Activated B cell treated with CpG ODN at 0.5 μM for 24 hours (primary cell): Measurements from ENCODE around the gene CEACAM1. TPM values are rescaled to one million over a fixed set of nuclear protein-coding genes. Genes with fewer than 3 reads are reported as not detected.

Source experiments
- ATAC-seq: fragments of 200-7000 bp; cut with Tn5 transposase; one replicate; pipeline ENCODE4 v1.10.0; 2021; ENCODE audit warnings: low read depth, mild to moderate bottlenecking, moderate library complexity
- CTCF ChIA-PET: fragments of 350-600 bp; sonication (Branson Sonifier 250); formaldehyde crosslinking; loops from one replicate; lab custom pipeline; 2021; ENCODE audit warnings: antibody characterized with exemption; lab: Charles Lee
- POLR2A ChIA-PET: fragments of 350-600 bp; sonication (Branson Sonifier 250); formaldehyde crosslinking; loops from one replicate; lab custom pipeline; 2021; ENCODE audit warnings: antibody characterized with exemption; lab: Charles Lee
- DNase-seq: peaks from one replicate; pipeline ENCODE4 v3.0.0; 2022
- H3K27ac Mint-ChIP-seq: one replicate; pipeline ENCODE4 v1.8.0; 2020; ENCODE audit warnings: mixed read lengths
- H3K27me3 Mint-ChIP-seq: one replicate; pipeline ENCODE4 v1.8.0; 2021; ENCODE audit warnings: mixed read lengths
- H3K36me3 Mint-ChIP-seq: one replicate; pipeline ENCODE4 v1.8.0; 2021; ENCODE audit warnings: low read depth, mixed read lengths
- H3K4me1 Mint-ChIP-seq: one replicate; pipeline ENCODE4 v1.8.0; 2021; ENCODE audit warnings: mixed read lengths
- H3K4me3 Mint-ChIP-seq: one replicate; pipeline ENCODE4 v1.8.0; 2020; ENCODE audit warnings: mild to moderate bottlenecking, mixed read lengths
- H3K9me3 Mint-ChIP-seq: one replicate; pipeline ENCODE4 v1.8.0; 2020; ENCODE audit warnings: mixed read lengths
- CTCF ChIP-seq: fragments of 200-600 bp; IDR thresholded peaks from one replicate; pipeline ENCODE4 v1.8.0; 2022; ENCODE audit warnings: antibody characterized with exemption, mild to moderate bottlenecking
- intact Hi-C: fragments of 100-400 bp; cut with micrococcal nuclease; formaldehyde crosslinking; loops from one replicate; pipeline ENCODE4 v1.15.1; 2024
- total RNA-seq: library from RNA; stranded (reverse); gene quantifications from 2 replicates; pipeline ENCODE4 v1.2.3, GENCODE V29; 2022

The CEACAM1 gene
- total RNA-seq, 1 donor from 2014 or later: 9.4 TPM

- ATAC-seq (no peak), DNase-seq (no peak)
- Mint-ChIP-seq H3K36me3 (no peaks in the 10 kb centered on the region), H3K27me3 (no peaks in the 10 kb centered on the region), H3K4me3 (no peak overlapping the region), H3K9me3 (no peaks in the 10 kb centered on the region), H3K4me1 (peaks cover 22% of the 10 kb centered on the region), H3K27ac (peak overlapping the region; percentile 36)
- POLR2A ChIA-PET: no interaction called here
- CTCF ChIA-PET: interaction anchor here (1.1 kb wide), 1 partner anchor 27 kb away, joined by 5 read pairs; no protein-coding TSS in a partner anchor
- TF ChIP-seq CTCF: no peak
- intact Hi-C loops: no loop called here
Measured at GRCh38 chr19:42569193-42569592, 40.9 kb upstream of the CEACAM1 start.

- peak overlapping the region; percentile 67 for H3K27ac Mint-ChIP-seq
- no peaks in the 10 kb centered on the region for H3K9me3 Mint-ChIP-seq
- ChIA-PET POLR2A (interaction anchor here (1.0 kb wide), 1 partner anchor 203 kb away, joined by 7 read pairs; no protein-coding TSS in a partner anchor), CTCF (interaction anchor here (2.1 to 7.2 kb wide), 2 partner anchors 29 to 118 kb away, joined by 6 to 67 read pairs; partner anchors contain the start of gene CEACAM8)
- no peak for TF ChIP-seq CTCF
- DNase-seq: no peak
- peaks cover 26% of the 10 kb centered on the region for H3K4me1 Mint-ChIP-seq
- intact Hi-C loops: no loop called here
- peaks cover 5% of the 10 kb centered on the region for H3K27me3 Mint-ChIP-seq
- H3K36me3 Mint-ChIP-seq: no peaks in the 10 kb centered on the region
- ATAC-seq: peak; percentile 65
- peak overlapping the region; percentile 36 for H3K4me3 Mint-ChIP-seq
Measured at GRCh38 chr19:42568006-42568405, 39.7 kb upstream of the CEACAM1 start.

GRCh38 chr19:42567567-42567966 is 39.3 kb upstream of the CEACAM1 start:
- H3K4me3 Mint-ChIP-seq: peak overlapping the region; percentile 36
- no peaks in the 10 kb centered on the region for H3K9me3 Mint-ChIP-seq
- TF ChIP-seq CTCF: no peak

GRCh38 chr19:42563352-42564210 is 35.3 kb upstream of the CEACAM1 start:
- no peak for TF ChIP-seq CTCF
- POLR2A ChIA-PET: no interaction called here
- Mint-ChIP-seq H3K36me3 (no peaks in the 10 kb centered on the region), H3K4me1 (peaks cover 21% of the 10 kb centered on the region), H3K27ac (no peak overlapping the region), H3K27me3 (peaks cover 12% of the 10 kb centered on the region), H3K4me3 (no peak overlapping the region), H3K9me3 (no peaks in the 10 kb centered on the region)
- CTCF ChIA-PET: interaction anchor here (0.8 to 7.2 kb wide), 3 partner anchors 8 to 108 kb away, joined by 4 to 67 read pairs (median 4); partner anchors contain the start of gene CEACAM8
- intact Hi-C loops: loop anchor here (1.0 kb wide), 1 partner anchor 33 kb away; no protein-coding TSS in a partner anchor
- DNase-seq (no peak), ATAC-seq (peak; percentile 81)

More at GRCh38 chr19:42567567-42567966, 39.3 kb upstream of the CEACAM1 start:
- intact Hi-C loops: loop anchor here (1.0 kb wide), 1 partner anchor 29 kb away; no protein-coding TSS in a partner anchor
- POLR2A ChIA-PET: interaction anchor here (1.0 kb wide), 1 partner anchor 202 kb away, joined by 7 read pairs; no protein-coding TSS in a partner anchor
- no peak for ATAC-seq
- H3K4me1 Mint-ChIP-seq: peaks cover 26% of the 10 kb centered on the region
- peaks cover 5% of the 10 kb centered on the region for H3K27me3 Mint-ChIP-seq
- no peaks in the 10 kb centered on the region for H3K36me3 Mint-ChIP-seq
- DNase-seq: no peak
- H3K27ac Mint-ChIP-seq: peak overlapping the region; percentile 67
- CTCF ChIA-PET: interaction anchor here (2.1 to 7.2 kb wide), 2 partner anchors 29 to 117 kb away, joined by 6 to 67 read pairs; partner anchors contain the start of gene CEACAM8

- intact Hi-C loops: no loop called here
- peaks cover 25% of the 10 kb centered on the region for H3K27me3 Mint-ChIP-seq
- no peak overlapping the region for H3K27ac Mint-ChIP-seq
- no peak overlapping the region for H3K4me3 Mint-ChIP-seq
- ATAC-seq (no peak), DNase-seq (no peak)
- no peak for TF ChIP-seq CTCF
- H3K9me3 Mint-ChIP-seq: no peaks in the 10 kb centered on the region
- peaks cover 7% of the 10 kb centered on the region for H3K4me1 Mint-ChIP-seq
- POLR2A ChIA-PET: no interaction called here
- CTCF ChIA-PET: interaction anchor here (0.8 to 7.2 kb wide), 3 partner anchors 10 to 112 kb away, joined by 3 to 67 read pairs (median 4); partner anchors contain the start of gene CEACAM8
- H3K36me3 Mint-ChIP-seq: no peaks in the 10 kb centered on the region
Measured at GRCh38 chr19:42561512-42561911, 33.2 kb upstream of the CEACAM1 start.
